ENCODE results near the gene SLCO3A1. TPM values are rescaled to one million over a fixed set of nuclear protein-coding genes. Genes with fewer than 3 reads are reported as not detected.

Gene SLCO3A1
- total and polyA plus RNA-seq, 4 donors = 1.6 to 3.6 (median 2.4) TPM

- Histone ChIP-seq H3K27ac (ENCODE audit: low read depth in 1 of 2, low read length in 2 of 2) (no peak overlapping the region), H3K4me1 (ENCODE audit: control insufficient read depth in 4 of 4, insufficient read depth in 4 of 4, low read length in 3 of 4) (no peaks in the 10 kb centered on the region), H3K36me3 (ENCODE audit: control insufficient read depth in 4 of 4, insufficient read depth in 3 of 4, low read depth in 1 of 4, low read length in 3 of 4) (no peaks in the 10 kb centered on the region), H3K27me3 (ENCODE audit: control insufficient read depth in 4 of 4, insufficient read depth in 4 of 4, low read length in 3 of 4) (no peaks in the 10 kb centered on the region), H3K9ac (ENCODE audit: low read depth in 1 of 2, low read length in 2 of 2) (no peak overlapping the region), H3K9me3 (ENCODE audit: control insufficient read depth in 4 of 4, low read length in 3 of 4) (no peaks in the 10 kb centered on the region), H3K4me3 (ENCODE audit: low read depth in 1 of 3, low read length in 3 of 3) (no peak overlapping the region)
- 69% methylated on average over 5 of the region's 5 CpGs for WGBS
- no peak for TF ChIP-seq HNF4G (IDR thresholded peaks at IDR 0.05)
- TF ChIP-seq FOXA1 (IDR thresholded peaks at IDR 0.05) = no peak
- no peak for TF ChIP-seq CTCF (IDR thresholded peaks at IDR 0.05; ENCODE audit: low read depth, low read length, missing input control)
- DNase-seq (ENCODE audit: low spot score) = no peak
These were observed 34.4 kb downstream of the SLCO3A1 start for GRCh38 chr15:91887921-91888373.

- 91% methylated on average over 2 of the region's 2 CpGs for WGBS
These were observed 35.8 kb downstream of the SLCO3A1 start for GRCh38 chr15:91889111-91889815.

GRCh38 chr15:91890614-91891013, 37.1 kb downstream of the SLCO3A1 start:
- DNase-seq (ENCODE audit: low spot score) = no peak
- Histone ChIP-seq H3K9me3 (ENCODE audit: control insufficient read depth in 4 of 4, low read length in 3 of 4) (peaks cover 0 to 3% (median 0%) of the 10 kb centered on the region in 4 donors), H3K4me1 (ENCODE audit: control insufficient read depth in 4 of 4, insufficient read depth in 4 of 4, low read length in 3 of 4) (no peaks in the 10 kb centered on the region), H3K9ac (ENCODE audit: low read depth in 1 of 2, low read length in 2 of 2) (no peak overlapping the region), H3K27ac (ENCODE audit: low read depth in 1 of 2, low read length in 2 of 2) (no peak overlapping the region), H3K27me3 (ENCODE audit: control insufficient read depth in 4 of 4, insufficient read depth in 4 of 4, low read length in 3 of 4) (peaks cover 0 to 4% (median 0%) of the 10 kb centered on the region in 4 donors), H3K36me3 (ENCODE audit: control insufficient read depth in 4 of 4, insufficient read depth in 3 of 4, low read depth in 1 of 4, low read length in 3 of 4) (no peaks in the 10 kb centered on the region), H3K4me3 (ENCODE audit: low read depth in 1 of 3, low read length in 3 of 3) (no peak overlapping the region)
- 96% methylated on average over 2 of the region's 2 CpGs for WGBS
- no peak for TF ChIP-seq ATF3 (IDR thresholded peaks at IDR 0.05)
- TF ChIP-seq SP1 (IDR thresholded peaks at IDR 0.05) = no peak
- no peak for TF ChIP-seq GABPA (IDR thresholded peaks at IDR 0.05 in 1 of 2, conservative IDR thresholded peaks at IDR 0.05 in 1 of 2)
- TF ChIP-seq ZBTB33 (IDR thresholded peaks at IDR 0.05) = no peak
- TF ChIP-seq JUND (IDR thresholded peaks at IDR 0.05) = no peak
- TF ChIP-seq CTCF (IDR thresholded peaks at IDR 0.05; ENCODE audit: low read depth, low read length, missing input control) = no peak

More at GRCh38 chr15:91889111-91889815, 35.8 kb downstream of the SLCO3A1 start:
- no peak overlapping the region for H3K9ac ChIP-seq (ENCODE audit: low read depth in 1 of 2, low read length in 2 of 2)
- no peak for DNase-seq (ENCODE audit: low spot score)
- no peaks in the 10 kb centered on the region for H3K36me3 ChIP-seq (ENCODE audit: control insufficient read depth in 4 of 4, insufficient read depth in 3 of 4, low read depth in 1 of 4, low read length in 3 of 4)
- TF ChIP-seq CTCF (IDR thresholded peaks at IDR 0.05; ENCODE audit: low read depth, low read length, missing input control) (no peak), TAF1 (conservative IDR thresholded peaks at IDR 0.05) (no peak), FOXA1 (IDR thresholded peaks at IDR 0.05) (no peak), SP1 (IDR thresholded peaks at IDR 0.05) (no peak), YY1 (IDR thresholded peaks at IDR 0.05) (no peak), FOXA2 (IDR thresholded peaks at IDR 0.05) (no peak), RXRA (IDR thresholded peaks at IDR 0.05) (no peak), HNF4G (IDR thresholded peaks at IDR 0.05) (no peak)
- H3K9me3 ChIP-seq (ENCODE audit: control insufficient read depth in 4 of 4, low read length in 3 of 4) = peaks cover 0 to 3% (median 0%) of the 10 kb centered on the region in 4 donors
- no peaks in the 10 kb centered on the region for H3K27me3 ChIP-seq (ENCODE audit: control insufficient read depth in 4 of 4, insufficient read depth in 4 of 4, low read length in 3 of 4)
- no peaks in the 10 kb centered on the region for H3K4me1 ChIP-seq (ENCODE audit: control insufficient read depth in 4 of 4, insufficient read depth in 4 of 4, low read length in 3 of 4)
- no peak overlapping the region for H3K4me3 ChIP-seq (ENCODE audit: low read depth in 1 of 3, low read length in 3 of 3)
- H3K27ac ChIP-seq (ENCODE audit: low read depth in 1 of 2, low read length in 2 of 2) = no peak overlapping the region
